GM12872 (cell line): Measurements from ENCODE around the gene AFF1.

Experiments
- TF ChIP-seq, protein P1 (sequence below): IDR thresholded peaks from 3 replicates; pipeline ENCODE4 v1.5.1; 2011; ENCODE audit warnings: low read depth, mild to moderate bottlenecking, low read length, moderate library complexity; ENCODE audit not compliant: insufficient read depth

The AFF1 gene

DNA sequence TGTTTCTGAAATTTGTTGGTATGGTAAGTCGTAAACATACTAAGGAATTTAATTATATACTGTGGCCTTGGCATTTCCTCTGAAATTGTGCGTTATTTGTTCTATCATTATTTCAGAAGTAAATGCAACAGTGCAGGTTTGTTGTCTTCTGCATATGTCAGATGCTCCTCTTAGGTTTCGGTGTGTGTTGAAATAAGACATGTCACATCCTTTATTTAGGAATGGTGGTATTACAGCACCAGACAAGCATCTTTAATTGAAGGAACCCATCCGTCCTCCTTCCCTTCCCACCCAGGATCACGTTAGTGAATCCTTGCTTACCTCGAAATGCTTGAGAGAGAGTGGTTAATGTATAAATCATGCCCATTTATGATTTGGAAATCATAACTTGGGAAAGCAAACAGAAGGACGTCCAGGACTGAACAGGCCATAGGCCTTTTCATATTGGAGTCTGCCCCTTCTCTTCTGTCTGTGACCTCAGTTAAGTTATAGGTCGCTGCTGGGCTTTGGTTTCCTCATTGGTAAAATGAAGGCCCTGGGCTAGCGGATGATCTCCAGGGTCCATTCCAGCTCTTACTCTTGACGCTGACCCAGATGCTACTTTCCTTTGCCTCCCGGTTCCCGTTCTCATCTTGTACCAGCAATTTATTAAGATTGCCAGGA is 151.5 kb downstream of the AFF1 start:
- TF ChIP-seq, protein P1, sequence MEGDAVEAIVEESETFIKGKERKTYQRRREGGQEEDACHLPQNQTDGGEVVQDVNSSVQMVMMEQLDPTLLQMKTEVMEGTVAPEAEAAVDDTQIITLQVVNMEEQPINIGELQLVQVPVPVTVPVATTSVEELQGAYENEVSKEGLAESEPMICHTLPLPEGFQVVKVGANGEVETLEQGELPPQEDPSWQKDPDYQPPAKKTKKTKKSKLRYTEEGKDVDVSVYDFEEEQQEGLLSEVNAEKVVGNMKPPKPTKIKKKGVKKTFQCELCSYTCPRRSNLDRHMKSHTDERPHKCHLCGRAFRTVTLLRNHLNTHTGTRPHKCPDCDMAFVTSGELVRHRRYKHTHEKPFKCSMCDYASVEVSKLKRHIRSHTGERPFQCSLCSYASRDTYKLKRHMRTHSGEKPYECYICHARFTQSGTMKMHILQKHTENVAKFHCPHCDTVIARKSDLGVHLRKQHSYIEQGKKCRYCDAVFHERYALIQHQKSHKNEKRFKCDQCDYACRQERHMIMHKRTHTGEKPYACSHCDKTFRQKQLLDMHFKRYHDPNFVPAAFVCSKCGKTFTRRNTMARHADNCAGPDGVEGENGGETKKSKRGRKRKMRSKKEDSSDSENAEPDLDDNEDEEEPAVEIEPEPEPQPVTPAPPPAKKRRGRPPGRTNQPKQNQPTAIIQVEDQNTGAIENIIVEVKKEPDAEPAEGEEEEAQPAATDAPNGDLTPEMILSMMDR = no peak

DNA sequence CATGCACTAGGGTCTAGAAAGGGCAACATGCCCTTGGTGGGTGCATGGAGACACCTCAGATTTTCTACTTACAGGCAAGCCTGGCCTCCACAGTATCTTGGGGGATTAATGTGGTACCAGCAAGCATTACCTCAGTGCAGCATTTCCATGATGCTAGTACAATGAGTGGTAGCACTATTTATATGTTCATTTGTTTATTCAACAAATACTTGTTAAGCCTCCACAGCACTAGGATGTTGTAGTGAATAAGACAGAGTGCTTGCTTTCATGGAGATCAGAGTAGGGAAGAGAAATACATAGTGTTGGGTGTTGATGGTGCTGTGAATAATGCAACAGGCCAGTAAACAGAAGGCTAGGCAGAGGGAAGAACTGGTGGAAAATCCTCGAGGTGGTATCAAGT is 152.2 kb downstream of the AFF1 start:
- TF ChIP-seq, protein P1 = no peak

DNA sequence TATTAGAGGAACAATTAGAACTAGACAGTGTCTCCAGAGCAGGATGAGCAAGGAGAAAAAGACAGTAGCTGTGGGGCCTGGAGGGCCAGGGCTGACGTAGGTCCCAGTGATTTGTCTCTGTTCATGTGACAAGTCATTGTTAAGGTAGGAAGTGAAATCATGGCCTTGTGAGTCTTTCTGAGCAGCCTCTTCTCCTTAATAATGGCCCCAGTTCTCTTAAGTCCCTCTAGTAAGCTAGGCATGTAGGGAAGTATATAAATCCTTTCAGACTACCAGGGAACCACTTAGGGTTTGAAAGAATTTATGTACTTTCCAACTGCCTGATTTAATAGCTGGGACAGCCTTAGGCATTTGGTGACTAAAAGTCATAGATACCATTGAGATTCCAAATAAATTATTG is 152.6 kb downstream of the AFF1 start:
- TF ChIP-seq, protein P1 = no peak

DNA sequence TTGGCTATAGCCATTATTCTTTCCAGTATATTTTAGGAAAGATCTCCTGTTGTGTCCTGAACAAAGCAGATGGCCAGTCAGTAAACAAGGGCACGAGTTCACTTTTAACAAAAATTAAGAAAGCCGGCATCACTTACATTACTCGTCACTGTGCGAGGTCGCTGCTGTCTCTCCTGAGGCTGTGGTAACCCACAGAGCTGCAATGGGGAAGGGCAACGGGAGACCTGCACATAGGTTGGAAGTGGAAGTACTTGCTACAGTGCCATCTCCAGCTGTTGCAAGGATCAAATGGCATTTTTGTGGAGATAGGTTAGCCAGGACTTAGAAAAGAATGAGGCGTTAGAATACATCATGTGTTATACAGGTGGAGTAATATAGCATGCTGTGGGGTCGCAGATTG is 153.4 kb downstream of the AFF1 start:
- TF ChIP-seq, protein P1 = no peak

DNA sequence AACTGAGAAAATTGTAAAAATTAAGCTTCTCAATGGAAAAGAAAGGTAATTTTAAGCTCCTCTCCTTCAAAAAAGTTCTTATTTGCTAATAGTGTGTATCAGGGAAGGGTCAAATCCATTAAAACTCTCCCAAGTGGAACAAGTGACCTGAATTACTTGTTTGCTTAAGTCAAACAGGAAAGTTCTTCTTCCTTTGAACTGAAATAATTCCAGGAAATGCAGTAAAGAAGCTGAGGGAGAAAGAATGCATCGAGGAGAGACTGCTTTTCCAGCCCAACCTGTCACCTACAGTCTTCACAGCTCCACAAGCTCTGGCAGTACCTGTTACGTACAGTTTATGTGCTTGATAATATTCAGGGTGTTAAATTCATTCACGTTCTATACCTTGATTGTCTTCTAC is 154.6 kb downstream of the AFF1 start:
- TF ChIP-seq, protein P1 = no peak

DNA sequence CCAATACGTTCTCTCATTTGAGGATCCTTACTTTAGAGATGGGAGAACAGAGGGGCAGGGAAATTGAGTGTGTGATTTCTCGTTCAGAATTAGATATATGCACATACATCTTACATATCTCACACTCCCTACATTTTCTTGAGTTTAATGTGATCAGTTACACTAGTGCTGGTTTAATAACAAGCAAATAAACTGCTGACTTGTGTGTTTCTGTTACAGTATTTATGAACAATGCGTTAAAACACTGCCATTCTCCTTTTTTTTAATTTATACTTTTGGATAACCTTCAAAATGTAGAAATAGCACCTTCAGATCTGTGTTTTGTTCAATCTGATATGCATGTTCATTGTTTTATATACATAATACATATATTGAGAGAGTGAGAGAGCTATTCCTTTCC is 155.5 kb downstream of the AFF1 start:
- TF ChIP-seq, protein P1 = no peak

DNA sequence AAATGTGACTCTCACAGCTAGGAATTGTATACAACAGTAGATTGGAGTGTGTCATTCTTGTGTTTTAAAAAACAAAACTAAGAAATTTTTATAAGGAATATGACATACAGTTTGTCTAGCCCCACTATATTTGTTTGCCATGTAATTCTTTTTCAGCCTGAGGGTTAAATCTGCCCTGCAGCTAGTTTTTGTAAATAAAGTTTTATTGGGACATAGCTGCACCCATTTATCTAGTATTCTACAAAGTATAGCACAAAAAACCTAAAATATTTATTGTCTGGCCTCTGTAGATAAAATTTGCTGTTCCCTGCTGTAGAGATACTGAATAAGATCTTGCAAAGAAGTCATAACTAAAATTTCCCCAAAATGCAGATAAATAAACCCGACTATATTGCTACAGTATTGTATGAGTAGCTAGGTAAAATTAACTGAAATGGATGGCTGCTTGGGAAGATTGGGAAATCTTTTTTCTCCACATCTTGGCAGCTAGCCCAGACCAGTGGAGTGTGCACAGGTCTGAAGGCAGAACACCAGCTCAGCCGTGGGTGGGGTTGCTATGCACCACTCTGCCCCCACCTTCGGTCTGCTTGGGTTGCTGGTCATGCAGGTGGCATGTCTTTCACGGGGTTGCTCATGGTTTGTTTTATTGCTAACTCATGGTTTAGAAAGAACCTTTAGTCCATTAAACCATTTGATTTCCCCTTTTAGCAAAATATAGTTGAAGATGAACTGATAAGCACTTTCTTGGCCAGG is 157.8 kb downstream of the AFF1 start:
- TF ChIP-seq, protein P1 = no peak
